Measurements from ENCODE around the gene KREMEN2.
"Not testable (repeated sequence)": the region's sequence is repeated elsewhere in the genome, so short reads cannot be mapped to it uniquely, and the experiment has no call there.

Gene KREMEN2

GRCh38 chr16:2943716-2944115 is 20.4 kb upstream of the KREMEN2 start:
- DNase-seq: not testable (repeated sequence)

GRCh38 chr16:2946649-2947048 is 17.4 kb upstream of the KREMEN2 start:
- DNase-seq: no peak

DNA sequence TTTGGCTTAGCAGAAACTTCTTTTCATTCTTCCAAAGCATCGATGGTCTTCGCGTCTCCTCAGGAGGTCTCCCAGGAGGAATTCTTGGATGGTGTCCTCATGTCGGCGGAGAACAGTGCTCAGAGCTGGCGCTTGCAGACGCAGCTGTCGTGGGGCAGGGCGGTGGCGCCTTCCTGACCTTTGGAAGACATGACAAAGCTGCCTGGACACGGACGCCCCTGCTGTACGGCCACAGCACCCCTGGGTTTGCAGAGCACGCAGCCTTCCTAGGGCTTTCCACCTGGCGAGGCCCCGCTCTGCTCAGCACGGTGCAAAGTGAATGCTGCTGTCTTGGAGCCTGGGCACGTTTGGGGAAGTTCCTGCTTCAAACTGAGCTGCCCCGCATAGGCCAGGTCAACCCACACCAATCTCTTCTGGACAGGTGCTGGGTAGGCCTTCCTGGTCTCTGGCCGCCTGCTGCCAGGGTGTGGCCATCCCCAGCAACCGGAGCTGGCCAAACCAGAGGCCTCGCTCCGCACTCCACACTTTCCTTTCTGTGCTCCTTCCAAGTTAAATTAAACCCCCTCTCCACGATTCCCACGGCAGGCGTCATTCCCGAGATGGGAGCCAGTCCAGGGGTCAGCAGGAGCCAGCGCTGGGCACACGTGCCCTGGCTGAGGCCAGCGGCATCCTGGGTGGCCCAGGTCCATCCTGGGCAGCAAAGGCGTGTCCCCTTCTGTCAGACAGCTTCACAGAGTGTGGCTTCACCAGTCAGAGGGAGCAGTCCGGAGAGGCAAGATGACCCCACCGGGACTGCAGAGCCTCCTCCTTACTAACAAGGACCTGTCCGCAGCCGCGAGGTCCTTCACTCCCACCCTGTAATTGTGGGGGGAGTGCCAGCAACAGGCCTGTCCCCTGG is 15.0 kb upstream of the KREMEN2 start:
- DNase-seq: no peak

- no peak for DNase-seq
Measured at GRCh38 chr16:2949705-2950352, 14.2 kb upstream of the KREMEN2 start.

DNA sequence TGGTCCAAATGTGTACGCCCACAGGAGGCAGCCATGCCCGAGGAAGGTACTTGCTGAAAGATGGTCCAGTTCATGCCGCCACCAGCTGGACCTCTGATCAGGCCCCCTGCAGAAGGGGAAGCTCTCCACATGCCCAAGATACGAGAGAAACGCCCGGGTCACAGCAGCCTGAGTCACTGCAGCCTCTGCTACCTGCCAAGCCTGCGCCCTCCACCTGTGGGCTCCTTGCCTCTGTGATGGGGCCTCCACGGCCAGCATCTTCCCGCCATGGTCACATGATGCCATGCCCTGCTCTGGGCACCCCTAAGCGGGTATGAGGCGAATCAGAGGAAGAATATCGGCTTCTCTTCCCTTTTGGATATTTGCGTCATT is 13.7 kb upstream of the KREMEN2 start:
- no peak for DNase-seq

DNA sequence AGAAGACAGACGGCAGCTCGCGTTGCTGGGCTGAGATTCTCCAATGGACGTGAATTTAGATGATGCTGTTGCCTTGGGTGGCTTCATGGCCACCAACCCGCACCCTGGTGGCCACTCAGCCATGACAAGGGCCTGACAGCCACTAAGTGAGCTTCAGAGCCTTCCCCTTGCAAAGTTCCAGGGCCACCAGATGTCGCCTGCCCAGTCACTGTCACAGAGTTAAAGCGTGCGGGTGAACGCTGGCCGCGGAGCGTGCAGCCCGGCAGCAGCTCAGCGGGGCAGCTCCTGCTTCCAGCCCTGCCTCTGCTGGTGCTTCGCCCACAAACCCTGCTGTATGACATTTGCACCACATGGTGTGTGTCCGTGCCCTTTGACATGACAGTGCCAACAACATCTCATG is 13.3 kb upstream of the KREMEN2 start:
- DNase-seq: no peak

- no peak for DNase-seq
Measured at GRCh38 chr16:2952679-2953078, 11.4 kb upstream of the KREMEN2 start.

GRCh38 chr16:2953706-2954627 is 10.1 kb upstream of the KREMEN2 start:
- DNase-seq: no peak

DNA sequence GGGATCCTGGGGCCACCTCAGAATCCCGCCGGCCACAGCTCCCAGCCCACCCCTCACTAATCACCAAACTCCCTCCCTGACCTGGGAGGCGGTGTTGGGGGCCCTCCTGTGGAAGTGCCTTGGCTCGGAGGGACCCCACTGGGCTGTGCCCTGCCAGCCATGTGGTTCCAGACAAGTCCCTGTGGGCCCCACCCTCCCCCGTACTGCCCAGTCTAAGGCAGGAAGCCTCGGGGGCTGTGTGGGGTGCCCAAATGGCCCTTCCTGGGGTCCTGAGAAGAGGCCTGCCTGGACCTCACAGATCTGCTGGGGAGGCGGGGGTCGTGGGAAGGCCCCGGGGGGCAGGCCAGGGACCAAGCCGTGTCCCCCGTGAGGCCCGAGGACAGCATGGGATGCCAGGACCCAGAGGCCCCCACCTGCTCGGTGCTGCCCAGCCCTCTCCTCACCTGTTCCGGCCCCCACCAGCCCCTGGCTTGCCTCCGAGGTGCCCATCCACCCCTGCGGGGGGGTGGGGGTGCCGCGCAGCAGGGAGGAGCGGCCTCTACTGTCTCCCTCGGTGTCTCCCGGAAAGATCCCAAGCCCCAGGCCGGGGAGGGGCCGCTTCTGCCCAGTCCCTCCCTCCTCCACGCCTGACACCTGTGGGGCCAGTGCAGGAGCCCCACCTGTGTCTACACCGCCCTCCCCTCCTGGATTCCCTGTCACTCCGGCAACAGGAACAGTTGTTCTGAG is 9.3 kb upstream of the KREMEN2 start:
- no peak for DNase-seq

GRCh38 chr16:2955438-2955778 is 8.7 kb upstream of the KREMEN2 start:
- no peak for DNase-seq

- no peak for DNase-seq
Measured at GRCh38 chr16:2955779-2956578, 8.1 kb upstream of the KREMEN2 start.

GRCh38 chr16:2956579-2956956 is 7.5 kb upstream of the KREMEN2 start:
- no peak for DNase-seq

DNA sequence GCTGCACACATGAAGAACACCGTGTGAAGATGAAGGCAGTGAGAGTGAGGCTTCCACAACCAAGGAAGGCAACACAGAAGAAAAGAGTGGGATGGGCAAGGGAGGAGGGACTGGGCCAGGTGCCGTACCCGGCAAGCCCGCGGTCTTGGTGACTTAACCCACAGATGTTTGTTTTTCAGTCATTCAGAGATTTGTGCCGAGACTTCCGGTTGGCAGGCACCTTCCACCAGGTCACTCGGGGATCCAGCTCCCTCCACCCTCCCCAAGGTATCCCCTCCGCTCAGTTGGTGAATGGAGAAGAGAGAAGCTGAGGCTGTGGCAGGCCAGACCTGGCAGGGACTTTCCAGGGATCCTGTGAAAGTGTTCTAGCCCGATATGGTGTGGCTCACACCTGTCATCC is 4.9 kb upstream of the KREMEN2 start:
- no peak for DNase-seq

- no peak for DNase-seq
Measured at GRCh38 chr16:2960183-2961010, 3.7 kb upstream of the KREMEN2 start.

GRCh38 chr16:2962334-2963073 is 1.6 kb upstream of the KREMEN2 start:
- DNase-seq: peak; percentile 14

GRCh38 chr16:2963074-2963722 is 877 bp upstream of the KREMEN2 start:
- peak; percentile 19 for DNase-seq

DNA sequence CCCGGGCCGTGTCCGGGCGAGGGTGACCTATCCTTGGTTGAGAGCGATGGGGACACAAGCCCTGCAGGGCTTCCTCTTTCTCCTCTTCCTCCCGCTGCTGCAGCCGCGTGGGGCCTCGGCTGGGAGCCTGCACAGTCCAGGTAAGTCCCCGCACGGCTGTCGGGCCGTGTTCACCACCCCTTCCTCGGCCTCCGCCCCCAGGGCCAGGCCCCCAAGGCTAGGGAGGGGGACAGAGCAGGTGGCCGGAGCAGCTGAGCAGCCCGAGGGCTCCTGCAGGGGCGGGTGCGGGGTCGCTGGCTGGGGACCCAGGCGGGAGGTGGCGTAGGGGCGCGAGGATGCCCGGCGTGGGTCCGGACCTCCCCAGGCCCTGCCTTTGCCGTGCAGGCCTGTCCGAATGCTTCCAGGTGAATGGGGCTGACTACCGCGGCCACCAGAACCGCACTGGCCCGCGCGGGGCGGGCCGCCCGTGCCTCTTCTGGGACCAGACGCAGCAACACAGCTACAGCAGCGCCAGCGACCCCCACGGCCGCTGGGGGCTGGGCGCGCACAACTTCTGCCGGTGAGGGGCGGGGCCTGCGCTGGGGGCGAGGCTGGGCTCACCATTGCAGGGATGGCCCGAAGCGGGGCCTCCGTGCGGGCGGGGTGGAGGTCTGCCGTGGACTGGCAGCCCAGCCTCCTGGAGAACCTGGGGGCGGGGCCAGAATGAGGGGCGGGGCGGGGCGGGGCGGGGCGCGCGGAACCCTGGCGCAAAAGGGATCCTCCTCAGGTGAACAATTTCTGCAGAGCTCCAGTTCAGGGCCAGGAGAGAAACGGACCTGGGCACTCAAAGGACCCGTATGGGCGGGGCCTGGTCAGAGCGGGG is 631 bp downstream of the KREMEN2 start:
- peak; percentile 81 for DNase-seq

DNA sequence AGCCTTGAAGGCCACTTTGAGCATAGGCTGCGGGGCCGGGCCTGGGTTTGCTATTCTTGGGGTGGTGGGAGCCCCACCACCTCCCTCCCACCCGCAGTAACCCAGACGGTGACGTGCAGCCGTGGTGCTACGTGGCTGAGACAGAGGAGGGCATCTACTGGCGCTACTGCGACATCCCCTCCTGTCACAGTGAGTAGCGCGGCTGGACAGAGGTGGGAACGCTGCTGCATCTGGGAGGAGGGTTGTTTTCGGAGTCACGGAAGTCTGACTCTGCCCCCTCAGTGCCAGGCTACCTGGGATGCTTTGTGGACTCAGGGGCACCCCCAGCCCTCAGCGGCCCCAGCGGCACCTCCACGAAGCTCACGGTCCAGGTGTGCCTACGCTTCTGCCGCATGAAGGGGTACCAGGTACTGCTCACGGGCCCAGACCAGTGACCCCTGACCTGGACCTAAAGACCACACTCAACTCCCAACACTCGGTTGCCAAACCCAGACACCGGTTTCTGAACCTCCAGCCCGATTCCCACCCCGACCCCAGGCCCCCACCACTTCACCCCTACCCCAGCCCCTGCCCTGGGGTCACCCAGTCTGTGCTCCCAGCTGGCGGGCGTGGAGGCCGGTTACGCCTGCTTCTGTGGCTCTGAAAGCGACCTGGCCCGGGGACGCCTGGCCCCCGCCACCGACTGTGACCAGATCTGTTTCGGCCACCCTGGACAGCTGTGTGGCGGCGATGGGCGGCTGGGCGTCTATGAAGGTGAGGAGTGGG is 2.1 kb downstream of the KREMEN2 start:
- no peak for DNase-seq
